ENCODE data around the gene SLC25A30. TPM values are rescaled to one million over a fixed set of nuclear protein-coding genes. Genes with fewer than 3 reads are reported as not detected.

Gene SLC25A30
- total and polyA plus RNA-seq, 2 of the 13 experiments (the other 11 are each of a cell fraction or from before 2014, with no cell fraction given): 19.6 to 22.5 TPM

GRCh38 chr13:45410466-45410865 lies 7.7 kb downstream of the SLC25A30 start (continued):
- TF ChIP-seq HMGXB4 (CRISPR knock-in tag; IDR thresholded peaks at IDR 0.05; ENCODE audit: borderline replicate concordance in 1 of 2, low read depth in 1 of 2): no peak
- no peak for TF ChIP-seq FOSL2 (CRISPR knock-in tag; IDR thresholded peaks at IDR 0.05)
- no peak for TF ChIP-seq KDM5B (CRISPR knock-in tag; IDR thresholded peaks at IDR 0.05; ENCODE audit: borderline replicate concordance)

- H3K4me3 ChIP-seq (replicated peaks in 1 of 3; ENCODE audit: insufficient read depth in 1 of 3, low read depth in 2 of 3, low read length in 3 of 3): no peak overlapping the region
- H2AFZ ChIP-seq (ENCODE audit: low read length): no peak overlapping the region
- in situ Hi-C loops (cut with HindIII; ENCODE audit: extremely low pct_ligation_motif_present, low pct_unique_long_range_greater_than_20kb) (no loop called here), intact Hi-C loops (cut with micrococcal nuclease; ENCODE audit: unreplicated experiment) (no loop called here)
- H3K9ac ChIP-seq (ENCODE audit: insufficient read depth, low read depth, low read length): no peak overlapping the region
- H3K4me2 ChIP-seq (ENCODE audit: low read depth, low read length): no peak overlapping the region
- peaks cover 14 to 54% of the 10 kb centered on the region in 2 experiments for H3K36me3 ChIP-seq (replicated peaks in 1 of 2; ENCODE audit: control insufficient read depth in 1 of 2, insufficient read depth in 2 of 2, low read length in 2 of 2)
- H3K27me3 ChIP-seq (ENCODE audit: control insufficient read depth in 1 of 2, insufficient read depth in 2 of 2, low read length in 2 of 2): no peaks in the 10 kb centered on the region
- no TSS peak for BruUV-seq (replicated peaks)
- peaks cover 30% of the 10 kb centered on the region for H3K4me1 ChIP-seq (ENCODE audit: insufficient read depth, low read length)
- H3K27ac ChIP-seq (ENCODE audit: extremely low read length, insufficient read depth, low read length): no peak overlapping the region
- no peak; the same call in 2 of the 3 replicates for ATAC-seq
- peaks cover 11% of the 10 kb centered on the region; the same call in 1 of the 2 replicates for H4K20me1 ChIP-seq (ENCODE audit: insufficient read depth, low read length)
- ChIA-PET CTCF (ENCODE audit: low intra/inter-chr PET ratio, low total read pairs) (no interaction called here), POLR2A (no interaction called here)
- no peaks in the 10 kb centered on the region for H3K9me3 ChIP-seq (ENCODE audit: low read length)
- peaks cover 34% of the 10 kb centered on the region for H3K79me2 ChIP-seq (ENCODE audit: insufficient read depth, low read length)
- DNase-seq (ENCODE audit: low spot score): no peak
- FAIRE-seq: no peak
- 80% methylated on average over 2 of the region's 2 CpGs for WGBS (ENCODE audit: low lambda C conversion rate)
- no peak for TF ChIP-seq GPN1 (CRISPR knock-in tag; IDR thresholded peaks at IDR 0.05; ENCODE audit: borderline replicate concordance)
- no peak for TF ChIP-seq GATAD2A (CRISPR knock-in tag; IDR thresholded peaks at IDR 0.05)
- TF ChIP-seq CREBL2 (CRISPR knock-in tag; IDR thresholded peaks at IDR 0.05; ENCODE audit: borderline replicate concordance): no peak
- TF ChIP-seq HDAC6 (IDR thresholded peaks at IDR 0.05; ENCODE audit: low read depth, low read length): no peak
- no peak for TF ChIP-seq ZBTB43 (CRISPR knock-in tag; conservative IDR thresholded peaks at IDR 0.05)
- TF ChIP-seq ATM (IDR thresholded peaks at IDR 0.05; ENCODE audit: borderline replicate concordance): no peak
- TF ChIP-seq SMC3 (IDR thresholded peaks at IDR 0.05; ENCODE audit: low read length): no peak
- no peak for TF ChIP-seq CBFB (CRISPR knock-in tag; IDR thresholded peaks at IDR 0.05)
- TF ChIP-seq DNMT3B (CRISPR knock-in tag; conservative IDR thresholded peaks at IDR 0.05): no peak
- TF ChIP-seq ZNF766 (CRISPR knock-in tag; IDR thresholded peaks at IDR 0.05; ENCODE audit: borderline replicate concordance): no peak
- TF ChIP-seq FOXJ3 (CRISPR knock-in tag; IDR thresholded peaks at IDR 0.05; ENCODE audit: borderline replicate concordance): no peak
- TF ChIP-seq BRCA1 (CRISPR knock-in tag; IDR thresholded peaks at IDR 0.05): no peak
- TF ChIP-seq ZNF784 (CRISPR knock-in tag; IDR thresholded peaks at IDR 0.05; ENCODE audit: borderline replicate concordance): no peak
- no peak for TF ChIP-seq IRX3 (CRISPR knock-in tag; IDR thresholded peaks at IDR 0.05; ENCODE audit: borderline replicate concordance, low read depth)
These were observed 8.2 kb downstream of the SLC25A30 start for GRCh38 chr13:45410001-45410400.

Data from HepG2 (cell line).